ENCODE data around the gene CFD.
"Not testable (repeated sequence)": the region's sequence is repeated elsewhere in the genome, so short reads cannot be mapped to it uniquely, and the experiment has no call there.

The CFD gene

DNA sequence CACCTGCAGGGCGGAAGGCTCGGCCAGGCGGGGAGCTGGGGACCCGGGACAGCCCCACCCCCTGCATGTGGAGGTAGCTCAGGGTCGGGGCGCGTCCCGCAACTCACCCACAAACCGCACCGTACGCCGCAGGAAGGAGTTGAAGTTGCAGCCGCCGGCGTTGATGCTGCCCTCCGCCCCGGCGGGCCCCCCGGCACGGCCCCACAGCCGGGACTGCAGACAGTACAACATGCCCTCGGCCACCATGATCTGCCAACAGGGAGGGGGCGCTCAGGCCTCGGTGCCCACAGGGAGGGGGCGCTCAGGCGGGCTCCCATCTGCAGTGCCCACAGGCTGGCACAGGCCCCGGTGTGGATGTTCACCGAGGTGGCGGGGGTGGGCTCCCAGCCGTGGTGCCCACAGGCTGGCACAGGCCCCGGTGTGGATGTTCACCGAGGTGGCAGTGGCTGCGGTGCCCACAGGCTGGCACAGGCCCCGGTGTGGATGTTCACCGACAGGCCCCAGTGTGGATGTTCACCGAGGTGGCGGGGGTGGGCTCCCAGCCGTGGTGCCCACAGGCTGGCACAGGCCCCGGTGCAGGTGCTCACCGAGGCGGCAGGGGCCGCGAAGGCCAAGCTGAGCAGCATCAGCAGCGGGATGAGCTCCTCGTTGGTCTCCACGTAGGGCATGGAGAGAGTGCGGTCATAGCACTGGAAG is 44.2 kb upstream of the CFD start:
- Histone ChIP-seq H3K27ac (ENCODE audit: low read depth in 2 of 2, low read length in 2 of 2) (no peak overlapping the region), H3K36me3 (ENCODE audit: control insufficient read depth in 2 of 2, insufficient read depth in 2 of 2, low read length in 2 of 2) (peaks cover 15 to 18% of the 10 kb centered on the region in 2 donors), H3K4me3 (ENCODE audit: low read length in 2 of 2) (no peak overlapping the region), H3K4me1 (ENCODE audit: control insufficient read depth in 2 of 2, insufficient read depth in 2 of 2, low read length in 2 of 2) (no peaks in the 10 kb centered on the region), H3K9ac (ENCODE audit: low read depth in 1 of 2, low read length in 2 of 2) (no peak overlapping the region), H3K9me3 (ENCODE audit: control insufficient read depth in 2 of 2, low read length in 2 of 2) (no peaks in the 10 kb centered on the region), H3K27me3 (ENCODE audit: control insufficient read depth in 2 of 2, insufficient read depth in 2 of 2, low read length in 2 of 2) (no peaks in the 10 kb centered on the region)

DNA sequence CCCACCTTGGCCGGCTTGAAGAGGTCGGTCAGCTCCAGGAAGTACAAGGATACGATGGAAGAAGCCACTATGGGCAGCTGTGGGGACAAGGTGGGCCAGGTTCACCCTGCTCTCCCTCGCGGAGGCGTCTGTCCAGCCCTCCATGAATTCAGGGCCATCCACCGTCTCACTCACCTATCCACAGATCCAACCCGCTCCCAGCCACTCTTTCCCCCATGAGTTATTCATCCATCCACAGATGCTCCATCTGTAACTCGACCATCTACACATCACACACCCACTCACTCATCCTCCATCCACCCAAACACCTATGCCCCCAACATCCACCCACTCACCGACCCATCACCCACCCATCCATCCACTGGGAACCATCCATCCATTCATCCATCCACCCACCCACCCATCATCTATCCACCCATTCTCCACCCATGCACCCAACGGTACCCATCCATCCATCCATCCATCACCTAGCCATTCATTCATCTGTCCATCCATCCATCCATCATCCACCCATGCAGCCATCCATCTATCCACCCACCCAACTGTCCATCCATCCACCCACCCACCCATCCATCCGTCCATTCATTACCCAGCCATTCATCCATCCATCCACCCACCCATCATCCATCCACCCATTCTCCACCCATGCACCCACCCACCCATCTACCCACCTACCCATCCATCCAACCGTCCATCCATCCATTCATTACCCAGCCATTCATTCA is 43.5 kb upstream of the CFD start:
- Histone ChIP-seq H3K9ac (ENCODE audit: low read depth in 1 of 2, low read length in 2 of 2) (no peak overlapping the region), H3K4me1 (ENCODE audit: control insufficient read depth in 2 of 2, insufficient read depth in 2 of 2, low read length in 2 of 2) (no peaks in the 10 kb centered on the region), H3K4me3 (ENCODE audit: low read length in 2 of 2) (no peak overlapping the region), H3K9me3 (ENCODE audit: control insufficient read depth in 2 of 2, low read length in 2 of 2) (no peaks in the 10 kb centered on the region), H3K36me3 (ENCODE audit: control insufficient read depth in 2 of 2, insufficient read depth in 2 of 2, low read length in 2 of 2) (peaks cover 8 to 11% of the 10 kb centered on the region in 2 donors), H3K27ac (ENCODE audit: low read depth in 2 of 2, low read length in 2 of 2) (no peak overlapping the region), H3K27me3 (ENCODE audit: control insufficient read depth in 2 of 2, insufficient read depth in 2 of 2, low read length in 2 of 2) (no peaks in the 10 kb centered on the region)

DNA sequence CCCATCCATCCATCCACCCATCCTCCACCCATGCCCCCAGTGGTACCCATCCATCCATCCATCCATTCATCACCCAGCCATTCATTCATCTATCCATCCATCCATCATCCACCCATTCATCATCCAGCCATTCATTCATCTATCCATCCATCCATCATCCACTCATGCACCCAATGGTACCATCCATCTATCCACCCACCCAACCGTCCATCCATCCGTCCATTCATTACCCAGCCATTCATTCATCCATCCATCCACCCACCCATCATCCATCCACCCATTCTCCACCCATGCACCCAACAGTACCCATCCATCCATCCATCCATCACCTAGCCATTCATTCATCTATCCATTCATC is 43.0 kb upstream of the CFD start:
- Histone ChIP-seq H3K4me3 (ENCODE audit: low read length in 2 of 2) (no peak overlapping the region), H3K4me1 (ENCODE audit: control insufficient read depth in 2 of 2, insufficient read depth in 2 of 2, low read length in 2 of 2) (no peaks in the 10 kb centered on the region), H3K27me3 (ENCODE audit: control insufficient read depth in 2 of 2, insufficient read depth in 2 of 2, low read length in 2 of 2) (no peaks in the 10 kb centered on the region), H3K36me3 (ENCODE audit: control insufficient read depth in 2 of 2, insufficient read depth in 2 of 2, low read length in 2 of 2) (peaks cover 5 to 6% of the 10 kb centered on the region in 2 donors), H3K9ac (ENCODE audit: low read depth in 1 of 2, low read length in 2 of 2) (no peak overlapping the region), H3K9me3 (ENCODE audit: control insufficient read depth in 2 of 2, low read length in 2 of 2) (no peaks in the 10 kb centered on the region), H3K27ac (ENCODE audit: low read depth in 2 of 2, low read length in 2 of 2) (no peak overlapping the region)

DNA sequence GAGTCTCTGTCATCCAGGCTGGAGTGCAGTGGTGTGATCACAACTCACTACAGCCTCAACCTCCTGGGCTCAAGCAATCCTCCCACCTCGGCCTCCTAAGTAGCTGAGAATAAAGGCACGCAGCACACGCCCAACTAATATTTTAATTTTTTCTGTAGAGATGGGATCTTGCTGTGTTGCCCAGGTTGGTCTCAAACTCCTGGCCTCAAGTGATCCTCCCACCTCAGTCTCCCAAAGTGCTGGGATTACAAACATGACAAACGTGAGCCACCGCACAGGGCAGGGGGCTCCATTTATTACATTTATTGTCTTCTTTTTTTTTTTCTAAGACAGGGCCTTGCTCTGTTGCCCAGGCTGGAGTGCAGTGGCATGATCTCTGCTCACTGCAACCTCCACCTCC is 39.3 kb upstream of the CFD start:
- not testable (repeated sequence) for H3K9me3 ChIP-seq (ENCODE audit: control insufficient read depth in 2 of 2, low read length in 2 of 2); H3K9ac ChIP-seq (ENCODE audit: low read depth in 1 of 2, low read length in 2 of 2); H3K36me3 ChIP-seq (ENCODE audit: control insufficient read depth in 2 of 2, insufficient read depth in 2 of 2, low read length in 2 of 2); H3K4me3 ChIP-seq (ENCODE audit: low read length in 2 of 2); H3K27ac ChIP-seq (ENCODE audit: low read depth in 2 of 2, low read length in 2 of 2); H3K27me3 ChIP-seq (ENCODE audit: control insufficient read depth in 2 of 2, insufficient read depth in 2 of 2, low read length in 2 of 2); H3K4me1 ChIP-seq (ENCODE audit: control insufficient read depth in 2 of 2, insufficient read depth in 2 of 2, low read length in 2 of 2)

DNA sequence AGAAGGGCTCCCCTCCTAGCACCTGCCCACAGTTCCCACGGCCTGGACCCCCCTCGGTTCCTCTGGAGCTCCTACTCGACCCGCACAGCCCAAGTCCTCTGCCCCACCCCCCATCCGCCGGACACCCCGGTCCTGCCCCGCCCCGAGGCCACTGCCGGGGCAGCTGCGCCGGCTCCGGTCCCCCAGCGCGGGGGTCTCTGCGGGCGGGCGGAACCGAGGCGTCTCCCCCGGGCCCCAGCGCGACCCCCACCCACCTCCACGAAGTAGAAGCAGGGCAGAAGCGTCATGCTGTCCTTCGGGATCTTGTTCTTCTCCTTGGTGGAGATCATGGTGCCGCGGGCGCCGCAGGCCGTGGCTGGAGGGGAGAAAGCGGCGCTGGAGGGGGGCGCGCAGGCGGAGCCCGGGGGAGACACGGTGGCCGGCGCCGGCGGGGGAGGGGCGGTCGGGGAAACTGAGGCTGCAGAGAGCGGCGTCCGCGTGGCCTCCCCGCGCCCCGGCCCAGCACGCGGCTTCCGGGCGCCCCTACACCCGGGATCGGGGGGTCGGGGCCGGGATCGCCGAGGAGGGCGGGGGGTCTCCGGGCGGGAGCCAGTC is 38.1 kb upstream of the CFD start:
- H3K4me1 ChIP-seq (ENCODE audit: control insufficient read depth in 2 of 2, insufficient read depth in 2 of 2, low read length in 2 of 2): peaks cover 0 to 2% of the 10 kb centered on the region in 2 donors
- no peak overlapping the region for H3K27ac ChIP-seq (ENCODE audit: low read depth in 2 of 2, low read length in 2 of 2)
- H3K9me3 ChIP-seq (ENCODE audit: control insufficient read depth in 2 of 2, low read length in 2 of 2): no peaks in the 10 kb centered on the region
- peaks cover 2 to 5% of the 10 kb centered on the region in 2 donors for H3K27me3 ChIP-seq (ENCODE audit: control insufficient read depth in 2 of 2, insufficient read depth in 2 of 2, low read length in 2 of 2)
- no peaks in the 10 kb centered on the region for H3K36me3 ChIP-seq (ENCODE audit: control insufficient read depth in 2 of 2, insufficient read depth in 2 of 2, low read length in 2 of 2)
- no peak overlapping the region for H3K9ac ChIP-seq (ENCODE audit: low read depth in 1 of 2, low read length in 2 of 2)
- H3K4me3 ChIP-seq (ENCODE audit: low read length in 2 of 2): no peak overlapping the region

DNA sequence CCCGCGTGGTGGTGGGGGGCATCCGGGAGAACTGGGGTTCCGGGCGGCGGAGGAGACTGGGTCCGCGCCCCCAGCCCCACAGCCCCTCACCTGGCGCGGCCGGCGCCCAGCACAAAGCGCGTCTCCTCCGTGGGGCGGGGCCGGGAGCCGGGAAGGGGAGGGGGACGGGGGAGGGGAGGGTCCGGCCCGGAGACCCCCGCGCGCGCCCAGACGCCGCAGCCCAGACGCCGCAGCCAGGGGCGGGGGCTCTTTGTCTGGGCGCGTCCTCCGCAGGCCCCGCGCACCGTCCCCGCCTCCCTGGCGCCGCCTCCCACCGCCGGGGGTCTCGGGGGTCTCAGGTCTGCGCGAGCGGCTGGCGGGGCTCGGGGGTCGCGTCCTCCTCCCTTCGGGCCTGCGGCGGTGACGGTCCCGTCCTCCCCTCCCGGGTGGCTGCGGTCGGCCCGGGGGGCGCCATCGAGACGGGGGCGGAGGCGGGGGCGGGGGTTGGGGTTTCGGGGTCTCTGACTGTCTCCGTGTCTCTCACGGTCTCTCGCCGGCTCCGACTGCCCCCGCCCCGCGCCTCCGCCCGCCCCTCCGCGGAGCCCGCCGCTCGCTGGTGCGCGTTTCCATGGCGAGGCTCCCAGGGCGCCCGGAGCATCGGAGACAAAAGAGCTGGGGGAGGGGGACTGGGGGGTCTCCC is 37.5 kb upstream of the CFD start, which contains the start of gene PLPPR3:
Gene PLPPR3, minus strand, starts transcription at position 131 of the 679 bp plus-strand sequence. CDS start 396 bp downstream, outside the sequence.
- Histone ChIP-seq H3K9me3 (ENCODE audit: control insufficient read depth in 2 of 2, low read length in 2 of 2) (no peaks in the 10 kb centered on the region), H3K36me3 (ENCODE audit: control insufficient read depth in 2 of 2, insufficient read depth in 2 of 2, low read length in 2 of 2) (no peaks in the 10 kb centered on the region), H3K27me3 (ENCODE audit: control insufficient read depth in 2 of 2, insufficient read depth in 2 of 2, low read length in 2 of 2) (peaks cover 2 to 5% of the 10 kb centered on the region in 2 donors), H3K4me3 (ENCODE audit: low read length in 2 of 2) (no peak within 1 kb of the TSS), H3K27ac (ENCODE audit: low read depth in 2 of 2, low read length in 2 of 2) (no peak within 1 kb of the TSS), H3K4me1 (ENCODE audit: control insufficient read depth in 2 of 2, insufficient read depth in 2 of 2, low read length in 2 of 2) (peaks cover 0 to 2% of the 10 kb centered on the region in 2 donors), H3K9ac (ENCODE audit: low read depth in 1 of 2, low read length in 2 of 2) (no peak within 1 kb of the TSS)

DNA sequence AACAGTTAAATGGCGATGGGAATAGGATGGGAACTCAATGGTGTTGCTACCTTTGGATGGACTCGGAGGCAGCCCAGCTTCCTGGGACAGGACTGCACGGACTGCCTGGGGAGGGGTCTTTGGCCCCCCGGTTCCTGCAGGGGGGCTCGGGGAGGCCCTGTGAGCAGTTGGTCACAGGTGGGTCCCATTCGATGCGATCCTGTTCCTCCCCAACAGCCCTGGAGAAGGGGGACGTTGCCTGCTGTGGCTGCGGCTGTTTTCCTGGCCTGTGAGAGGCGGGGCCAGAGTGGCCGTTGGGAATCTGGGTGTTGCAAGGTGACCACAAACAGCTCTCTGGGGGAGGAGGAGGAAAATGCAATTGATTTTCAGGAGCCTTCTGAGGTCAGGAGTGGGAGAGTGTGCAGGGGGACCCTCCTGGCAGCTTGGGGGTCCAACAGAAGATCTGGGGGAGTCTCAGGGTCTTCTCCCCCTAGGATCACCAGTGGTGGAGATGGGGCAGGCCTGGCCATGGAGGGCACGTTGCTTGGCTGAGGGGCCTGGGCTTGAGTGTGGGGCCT is 35.8 kb upstream of the CFD start:
- no peak overlapping the region for H3K27ac ChIP-seq (ENCODE audit: low read depth in 2 of 2, low read length in 2 of 2)
- H3K4me3 ChIP-seq (ENCODE audit: low read length in 2 of 2): no peak overlapping the region
- no peak overlapping the region for H3K9ac ChIP-seq (ENCODE audit: low read depth in 1 of 2, low read length in 2 of 2)
- H3K9me3 ChIP-seq (ENCODE audit: control insufficient read depth in 2 of 2, low read length in 2 of 2): no peaks in the 10 kb centered on the region
- peaks cover 2 to 7% of the 10 kb centered on the region in 2 donors for H3K27me3 ChIP-seq (ENCODE audit: control insufficient read depth in 2 of 2, insufficient read depth in 2 of 2, low read length in 2 of 2)
- peaks cover 0 to 2% of the 10 kb centered on the region in 2 donors for H3K4me1 ChIP-seq (ENCODE audit: control insufficient read depth in 2 of 2, insufficient read depth in 2 of 2, low read length in 2 of 2)
- no peaks in the 10 kb centered on the region for H3K36me3 ChIP-seq (ENCODE audit: control insufficient read depth in 2 of 2, insufficient read depth in 2 of 2, low read length in 2 of 2)

DNA sequence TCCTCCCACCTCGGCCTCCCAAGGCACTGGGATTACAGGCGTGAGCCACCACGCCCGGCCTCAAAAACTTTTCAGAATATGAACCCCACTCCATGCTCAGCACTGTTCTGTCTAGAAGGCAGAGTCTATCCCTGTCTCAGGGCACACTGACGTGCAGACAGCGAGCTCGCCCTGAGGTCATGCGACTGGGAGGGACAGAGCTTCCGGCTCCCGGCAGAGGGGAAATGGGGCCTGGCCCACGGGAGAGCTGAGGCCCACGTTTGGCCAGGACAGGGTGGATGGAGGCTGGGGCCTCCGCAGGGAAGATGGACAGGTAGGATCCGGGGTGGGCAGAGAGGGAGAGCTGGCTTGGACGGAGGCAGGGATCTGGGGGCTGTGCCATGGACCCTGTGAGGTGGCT is 34.6 kb upstream of the CFD start:
- no peak overlapping the region for H3K9ac ChIP-seq (ENCODE audit: low read depth in 1 of 2, low read length in 2 of 2)
- H3K4me3 ChIP-seq (ENCODE audit: low read length in 2 of 2): no peak overlapping the region
- no peaks in the 10 kb centered on the region for H3K9me3 ChIP-seq (ENCODE audit: control insufficient read depth in 2 of 2, low read length in 2 of 2)
- no peaks in the 10 kb centered on the region for H3K36me3 ChIP-seq (ENCODE audit: control insufficient read depth in 2 of 2, insufficient read depth in 2 of 2, low read length in 2 of 2)
- H3K27ac ChIP-seq (ENCODE audit: low read depth in 2 of 2, low read length in 2 of 2): no peak overlapping the region
- H3K4me1 ChIP-seq (ENCODE audit: control insufficient read depth in 2 of 2, insufficient read depth in 2 of 2, low read length in 2 of 2): peaks cover 0 to 2% of the 10 kb centered on the region in 2 donors
- H3K27me3 ChIP-seq (ENCODE audit: control insufficient read depth in 2 of 2, insufficient read depth in 2 of 2, low read length in 2 of 2): peaks cover 6 to 7% of the 10 kb centered on the region in 2 donors

DNA sequence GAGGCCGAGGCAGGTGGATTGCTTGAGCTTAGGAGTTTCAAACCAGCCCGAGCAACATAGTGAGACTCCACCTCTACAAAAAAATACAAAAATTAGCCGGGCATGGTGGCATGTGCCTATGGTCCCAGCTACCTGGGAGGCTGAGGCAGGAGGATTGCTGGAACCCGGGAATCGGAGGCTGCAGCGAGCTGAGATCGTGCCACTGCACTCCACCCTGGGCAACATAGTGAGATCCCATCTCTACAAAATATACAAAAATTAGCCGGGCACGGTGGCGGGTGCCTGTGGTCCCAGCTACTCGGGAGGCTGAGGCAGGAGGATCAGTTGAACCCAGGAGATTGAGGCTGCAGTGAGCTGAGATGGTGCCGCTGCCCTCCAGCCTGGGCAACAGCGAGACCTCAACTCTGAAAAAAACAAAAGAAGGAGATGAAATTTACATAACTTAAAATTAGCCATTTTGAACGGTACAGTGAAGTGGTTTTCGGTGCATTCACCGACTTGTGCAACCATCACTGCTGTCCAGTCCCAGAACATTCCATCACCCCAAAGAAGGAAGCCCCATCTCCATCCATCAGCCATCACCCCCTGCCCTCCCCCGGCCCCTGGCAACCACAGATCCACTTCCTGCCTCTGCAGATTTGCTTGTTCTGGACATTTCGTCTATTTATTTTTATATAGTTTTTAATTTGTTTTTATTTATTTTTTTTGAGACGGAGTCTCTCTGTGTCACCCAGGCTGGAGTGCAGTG is 33.4 kb upstream of the CFD start:
- Histone ChIP-seq H3K9ac (ENCODE audit: low read depth in 1 of 2, low read length in 2 of 2) (no peak overlapping the region), H3K27ac (ENCODE audit: low read depth in 2 of 2, low read length in 2 of 2) (no peak overlapping the region), H3K9me3 (ENCODE audit: control insufficient read depth in 2 of 2, low read length in 2 of 2) (no peaks in the 10 kb centered on the region), H3K4me3 (ENCODE audit: low read length in 2 of 2) (no peak overlapping the region), H3K4me1 (ENCODE audit: control insufficient read depth in 2 of 2, insufficient read depth in 2 of 2, low read length in 2 of 2) (peaks cover 0 to 2% of the 10 kb centered on the region in 2 donors), H3K36me3 (ENCODE audit: control insufficient read depth in 2 of 2, insufficient read depth in 2 of 2, low read length in 2 of 2) (no peaks in the 10 kb centered on the region), H3K27me3 (ENCODE audit: control insufficient read depth in 2 of 2, insufficient read depth in 2 of 2, low read length in 2 of 2) (peaks cover 9 to 13% of the 10 kb centered on the region in 2 donors)

All from mucosa of rectum (tissue), 2 donors.